ENCODE data around the gene U2AF2. TPM values are rescaled to one million over a fixed set of nuclear protein-coding genes. Genes with fewer than 3 reads are reported as not detected.

U2AF2 gene
- total RNA-seq, 1 experiment from 2014 or later: 239 TPM

DNA sequence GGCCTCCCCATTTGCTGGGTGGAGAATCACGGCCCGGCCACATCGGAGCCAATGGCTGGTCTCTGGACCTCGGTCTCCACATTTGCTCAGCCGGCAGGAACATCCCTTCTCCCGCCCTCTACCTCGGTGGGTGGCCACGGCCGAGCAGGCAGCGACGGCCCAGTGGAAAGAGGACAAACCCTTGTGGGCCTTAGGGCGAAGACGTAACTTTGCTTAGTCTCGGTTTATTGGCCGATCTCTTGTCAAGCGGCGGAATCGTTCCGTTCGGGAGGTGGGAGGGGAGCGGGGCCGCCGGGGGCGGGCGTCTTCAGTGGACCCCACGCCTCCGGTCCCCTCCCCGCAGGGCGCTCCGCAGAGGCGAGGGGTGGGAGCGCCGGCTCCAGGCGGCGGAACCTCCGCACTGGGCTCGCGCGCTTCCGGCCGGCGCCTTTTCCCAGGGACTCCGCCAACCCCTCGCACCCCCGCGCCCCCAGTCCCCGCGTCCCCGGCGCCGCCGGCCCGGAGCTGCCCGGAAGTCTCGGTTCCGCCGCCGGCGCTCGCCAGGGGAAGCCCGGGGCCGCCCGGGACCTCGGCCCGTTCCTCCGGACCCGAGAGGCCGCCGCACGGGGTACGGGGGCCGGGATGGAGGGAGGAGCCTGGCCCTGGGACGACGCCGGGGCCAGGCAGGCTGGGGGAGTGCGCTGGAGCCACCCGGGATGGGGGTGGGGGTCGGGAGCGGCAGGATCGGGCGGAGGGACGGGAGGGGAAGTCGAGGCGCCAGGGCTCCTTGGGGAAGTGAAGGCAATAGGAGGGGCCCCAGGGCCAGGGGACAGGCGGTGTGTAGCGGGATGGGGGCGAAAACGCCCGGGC is 14.0 kb upstream of the U2AF2 start, which contains the start of gene ZNF580:
ZNF580 (plus strand) TSS at position 426 of the 849 bp plus-strand sequence. CDS start 1,507 bp downstream, outside the sequence.
- in situ Hi-C loops (cut with HindIII; ENCODE audit: low sequenced_read_pairs): no loop called here

DNA sequence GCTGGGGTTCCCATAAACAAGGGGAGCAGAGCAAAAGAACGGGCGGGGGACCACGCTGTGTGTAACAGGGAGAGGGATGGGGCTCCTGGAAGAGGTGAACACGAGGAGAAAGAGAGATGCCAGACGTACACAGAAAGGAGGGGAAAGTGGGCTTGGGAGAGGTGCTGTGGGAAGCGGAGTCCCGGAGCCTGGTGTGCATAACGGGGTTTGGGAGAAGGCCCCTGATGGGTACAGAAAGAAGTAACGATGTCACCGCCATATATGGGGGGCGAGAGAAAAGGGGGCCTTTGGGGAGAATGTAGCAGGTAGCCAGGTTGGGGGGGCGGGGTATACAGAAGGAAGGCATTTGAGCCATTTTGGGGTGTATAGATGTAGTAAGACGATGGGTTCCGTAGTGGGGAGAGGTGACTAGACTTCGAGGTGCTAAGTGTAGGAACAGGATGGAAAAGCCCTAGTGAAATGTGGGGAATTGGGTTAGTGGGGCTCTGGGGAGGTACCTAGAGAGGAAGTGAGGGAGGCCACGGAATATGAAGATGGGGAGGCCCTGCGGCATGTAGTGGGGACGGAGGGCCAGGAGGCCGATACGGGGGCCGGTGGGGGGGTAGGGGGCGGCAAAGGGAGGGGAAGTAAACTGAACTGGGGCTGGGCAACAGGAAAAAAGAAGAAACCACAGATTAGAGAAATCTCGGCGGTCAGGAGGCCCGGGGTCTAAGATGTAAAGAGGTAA is 13.2 kb upstream of the U2AF2 start:
- in situ Hi-C loops (cut with HindIII; ENCODE audit: low sequenced_read_pairs): no loop called here
- peak; percentile 38 for DNase-seq (ENCODE audit: low spot score)

More for the DNA sequence above, 14.0 kb upstream of the U2AF2 start, which contains the start of gene ZNF580:
- DNase-seq (ENCODE audit: low spot score): peak; percentile 60

- in situ Hi-C loops (cut with HindIII; ENCODE audit: low sequenced_read_pairs): no loop called here
- DNase-seq (ENCODE audit: low spot score): peak; percentile 26
These were observed 12.5 kb upstream of the U2AF2 start for GRCh38 chr19:55642153-55643002.

GRCh38 chr19:55643003-55643886 is 11.6 kb upstream of the U2AF2 start, which contains the start of gene ZNF581:
Gene ZNF581 (plus strand): TSS chr19:55643649. CDS start chr19:55644572, 923 bp downstream.
- in situ Hi-C loops (cut with HindIII; ENCODE audit: low sequenced_read_pairs): no loop called here
- DNase-seq (ENCODE audit: low spot score): peak; percentile 76

DNA sequence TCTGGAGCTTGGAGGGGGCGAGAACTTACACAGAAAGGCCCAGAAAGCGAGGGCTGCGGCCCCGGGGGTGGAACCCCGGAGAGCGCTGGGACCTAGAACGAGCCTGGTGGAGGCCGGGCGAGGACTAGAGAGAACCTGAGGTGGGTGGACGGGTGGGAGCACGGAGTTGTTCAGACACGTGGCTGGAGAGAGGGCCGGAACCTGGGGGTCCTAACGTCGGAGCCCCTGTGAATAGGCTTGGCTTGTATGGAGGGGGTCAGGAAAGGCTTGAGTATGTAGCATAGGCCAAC is 11.0 kb upstream of the U2AF2 start:
- no peak for DNase-seq (ENCODE audit: low spot score)
- in situ Hi-C loops (cut with HindIII; ENCODE audit: low sequenced_read_pairs): no loop called here

DNA sequence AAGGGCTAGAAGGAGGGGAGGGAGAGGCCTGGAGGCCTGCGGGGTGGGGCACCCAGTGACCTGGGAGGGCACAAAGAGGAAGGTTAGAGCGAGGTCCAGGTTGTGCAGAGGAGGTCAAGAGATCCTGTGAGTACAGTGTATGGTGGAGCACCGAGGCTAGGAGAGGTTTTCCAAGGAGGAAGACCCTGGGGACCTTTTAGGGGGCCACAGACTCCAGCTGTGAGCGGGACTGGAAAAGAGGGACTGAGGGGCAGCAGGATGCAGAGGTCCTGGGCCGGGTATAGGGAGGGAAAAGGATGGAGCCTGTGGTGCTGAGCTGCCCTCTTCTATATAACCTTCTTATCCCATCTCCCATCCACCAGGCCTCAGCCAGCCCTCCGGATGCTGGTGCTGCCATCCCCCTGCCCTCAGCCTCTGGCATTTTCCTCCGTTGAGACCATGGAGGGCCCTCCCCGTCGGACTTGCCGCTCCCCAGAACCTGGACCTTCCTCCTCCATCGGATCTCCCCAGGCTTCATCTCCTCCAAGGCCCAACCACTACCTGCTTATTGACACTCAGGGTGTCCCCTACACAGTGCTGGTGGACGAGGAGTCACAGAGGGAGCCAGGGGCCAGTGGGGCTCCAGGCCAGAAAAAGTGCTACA is 10.5 kb upstream of the U2AF2 start:
- DNase-seq (ENCODE audit: low spot score): no peak
- in situ Hi-C loops (cut with HindIII; ENCODE audit: low sequenced_read_pairs): no loop called here

DNA sequence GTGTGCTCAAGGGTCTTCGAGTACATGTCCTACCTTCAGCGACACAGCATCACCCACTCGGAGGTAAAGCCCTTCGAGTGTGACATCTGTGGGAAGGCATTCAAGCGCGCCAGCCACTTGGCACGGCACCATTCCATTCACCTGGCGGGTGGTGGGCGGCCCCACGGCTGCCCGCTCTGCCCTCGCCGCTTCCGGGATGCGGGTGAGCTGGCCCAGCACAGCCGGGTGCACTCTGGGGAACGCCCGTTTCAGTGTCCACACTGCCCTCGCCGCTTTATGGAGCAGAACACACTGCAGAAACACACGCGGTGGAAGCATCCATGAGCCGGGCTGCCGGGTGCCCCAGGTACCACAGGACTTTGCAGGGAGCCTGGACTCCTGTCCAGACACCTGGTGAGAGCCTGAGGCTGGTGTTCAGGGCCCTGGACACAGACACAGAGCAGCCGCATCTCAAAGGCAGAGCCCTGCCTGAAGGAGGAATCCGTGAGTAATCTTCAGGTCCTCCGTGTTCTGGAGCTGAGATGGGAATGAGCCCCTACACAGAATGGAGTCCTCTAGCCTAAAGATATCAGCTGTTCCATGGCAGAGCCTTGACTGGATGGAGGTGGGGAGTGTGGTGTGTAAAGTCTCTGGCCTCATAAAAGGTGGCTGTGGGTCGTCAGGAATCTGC is 9.9 kb upstream of the U2AF2 start:
- DNase-seq (ENCODE audit: low spot score): no peak
- in situ Hi-C loops (cut with HindIII; ENCODE audit: low sequenced_read_pairs): no loop called here

GRCh38 chr19:55645512-55645881 is 9.3 kb upstream of the U2AF2 start:
- in situ Hi-C loops (cut with HindIII; ENCODE audit: low sequenced_read_pairs): no loop called here
- no peak for DNase-seq (ENCODE audit: low spot score)

DNA sequence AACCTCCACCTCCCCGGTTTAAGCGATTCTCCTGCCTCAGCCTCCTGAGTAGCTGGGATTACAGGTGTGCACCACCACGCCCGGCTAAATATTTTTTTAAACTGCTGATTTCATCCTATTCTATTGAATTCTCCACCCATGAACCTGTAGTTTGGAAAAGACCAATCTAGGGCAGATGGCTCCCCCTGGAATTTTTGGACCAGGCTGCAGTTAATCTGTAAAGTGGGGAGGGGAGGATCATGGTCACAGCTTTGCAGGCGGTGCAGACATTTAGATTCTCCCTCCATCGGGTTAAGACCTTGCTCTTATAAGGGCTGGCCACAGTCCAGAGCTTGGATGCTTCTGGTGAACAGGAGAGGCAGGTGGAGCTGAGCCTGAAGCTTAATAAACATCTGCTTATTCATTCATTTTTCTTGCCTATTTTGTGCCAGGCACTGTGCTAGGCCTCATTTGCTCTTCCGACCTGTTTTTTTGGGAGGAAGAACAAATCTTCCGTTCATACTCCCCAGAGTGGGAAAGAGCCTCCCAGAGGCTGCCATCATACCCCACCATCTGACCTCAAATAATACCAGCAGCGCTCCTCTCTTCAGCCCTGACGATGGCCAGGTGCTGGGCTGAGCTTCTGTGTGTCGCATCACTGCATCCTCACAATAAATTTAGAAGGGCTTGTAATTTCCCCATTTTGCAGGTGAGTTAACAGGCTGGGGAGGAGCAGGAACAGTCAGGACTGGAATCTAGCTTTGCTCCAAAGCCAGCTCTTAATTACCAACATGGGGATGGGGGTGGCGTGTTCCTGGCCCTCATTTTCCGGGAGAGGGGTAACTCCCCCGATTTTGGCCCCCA is 7.7 kb upstream of the U2AF2 start:
- in situ Hi-C loops (cut with HindIII; ENCODE audit: low sequenced_read_pairs): no loop called here
- peak; percentile 49 for DNase-seq (ENCODE audit: low spot score)

DNA sequence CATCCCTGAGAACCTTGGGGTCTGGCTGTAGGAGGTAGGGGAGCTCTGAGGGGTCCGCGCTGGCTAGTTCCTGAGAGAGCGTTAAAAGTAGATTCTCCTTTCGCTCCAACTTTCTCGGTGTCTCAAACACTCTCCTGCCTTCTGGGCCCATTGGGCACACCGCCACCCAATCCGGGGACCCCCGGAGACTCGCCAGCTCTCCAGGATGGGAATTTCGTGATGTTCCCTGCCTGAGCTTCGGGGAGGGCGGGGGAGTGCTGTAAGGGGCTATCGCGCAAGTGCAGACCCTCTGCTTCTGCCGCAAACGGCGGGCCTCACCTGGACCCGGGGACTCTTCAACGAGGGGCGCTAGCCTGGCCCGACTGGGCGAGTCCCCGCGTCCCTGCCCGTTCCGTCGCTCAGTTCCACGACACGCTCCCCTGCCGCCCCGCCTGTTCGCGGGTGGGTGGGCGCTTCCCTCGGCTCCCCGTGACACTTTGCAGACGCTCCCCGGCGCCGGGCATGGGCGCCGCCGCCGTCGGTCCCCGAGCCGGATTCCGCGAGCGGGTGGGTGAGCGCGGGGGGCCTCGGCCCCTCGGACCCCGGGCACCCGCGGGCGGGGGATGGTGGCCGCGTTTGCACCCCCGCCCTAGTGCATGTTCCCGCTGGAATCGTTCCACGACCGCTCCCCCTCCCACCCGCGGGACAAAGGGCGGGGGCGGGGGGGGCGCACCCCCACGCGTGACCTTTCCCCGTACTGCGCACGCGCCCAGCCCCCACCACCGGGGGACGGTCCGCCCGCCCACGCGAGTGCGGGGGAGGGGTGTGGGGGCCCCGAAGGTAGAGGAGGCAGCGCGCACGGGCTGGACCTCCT is 6.9 kb upstream of the U2AF2 start, which contains the start of gene CCDC106:
CCDC106 (plus strand) TSS at position 481 of the 853 bp plus-strand sequence. CDS start 835 bp downstream, outside the sequence.
- peak; percentile 81 for DNase-seq (ENCODE audit: low spot score)
- in situ Hi-C loops (cut with HindIII; ENCODE audit: low sequenced_read_pairs): no loop called here

DNA sequence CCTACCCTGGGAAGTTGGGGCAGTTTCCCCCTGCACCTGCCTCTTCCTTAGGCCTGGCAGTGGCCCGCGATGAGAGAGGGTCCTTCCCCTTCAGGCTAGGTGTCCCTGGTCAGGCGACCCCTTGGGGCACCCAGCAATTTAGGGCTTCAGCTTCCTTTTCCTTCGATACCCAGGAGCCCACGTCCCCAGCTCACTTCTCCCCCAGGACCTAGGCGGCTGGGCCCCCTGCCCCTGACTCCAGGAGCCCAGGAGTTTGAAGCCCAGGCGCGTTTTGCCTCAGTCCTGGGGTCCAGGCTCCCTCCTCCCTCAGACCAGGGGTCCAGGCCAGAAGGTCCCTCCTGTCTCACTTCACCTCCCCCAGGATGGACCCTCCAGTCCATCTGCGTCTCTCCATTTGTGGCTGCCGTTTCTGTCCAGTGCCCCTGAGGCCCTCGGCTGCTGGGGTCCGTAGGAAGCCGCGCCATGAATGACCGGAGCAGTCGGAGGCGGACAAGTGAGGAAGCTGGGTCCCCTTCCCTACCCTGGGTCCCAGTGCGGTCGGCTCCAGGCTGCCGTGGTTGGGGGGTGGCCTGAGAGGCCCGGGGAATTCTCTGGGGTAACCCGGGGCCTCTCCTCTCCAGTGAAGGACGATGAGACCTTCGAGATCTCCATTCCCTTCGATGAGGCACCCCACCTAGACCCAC is 6.1 kb upstream of the U2AF2 start:
- in situ Hi-C loops (cut with HindIII; ENCODE audit: low sequenced_read_pairs): no loop called here
- no peak for DNase-seq (ENCODE audit: low spot score)

DNA sequence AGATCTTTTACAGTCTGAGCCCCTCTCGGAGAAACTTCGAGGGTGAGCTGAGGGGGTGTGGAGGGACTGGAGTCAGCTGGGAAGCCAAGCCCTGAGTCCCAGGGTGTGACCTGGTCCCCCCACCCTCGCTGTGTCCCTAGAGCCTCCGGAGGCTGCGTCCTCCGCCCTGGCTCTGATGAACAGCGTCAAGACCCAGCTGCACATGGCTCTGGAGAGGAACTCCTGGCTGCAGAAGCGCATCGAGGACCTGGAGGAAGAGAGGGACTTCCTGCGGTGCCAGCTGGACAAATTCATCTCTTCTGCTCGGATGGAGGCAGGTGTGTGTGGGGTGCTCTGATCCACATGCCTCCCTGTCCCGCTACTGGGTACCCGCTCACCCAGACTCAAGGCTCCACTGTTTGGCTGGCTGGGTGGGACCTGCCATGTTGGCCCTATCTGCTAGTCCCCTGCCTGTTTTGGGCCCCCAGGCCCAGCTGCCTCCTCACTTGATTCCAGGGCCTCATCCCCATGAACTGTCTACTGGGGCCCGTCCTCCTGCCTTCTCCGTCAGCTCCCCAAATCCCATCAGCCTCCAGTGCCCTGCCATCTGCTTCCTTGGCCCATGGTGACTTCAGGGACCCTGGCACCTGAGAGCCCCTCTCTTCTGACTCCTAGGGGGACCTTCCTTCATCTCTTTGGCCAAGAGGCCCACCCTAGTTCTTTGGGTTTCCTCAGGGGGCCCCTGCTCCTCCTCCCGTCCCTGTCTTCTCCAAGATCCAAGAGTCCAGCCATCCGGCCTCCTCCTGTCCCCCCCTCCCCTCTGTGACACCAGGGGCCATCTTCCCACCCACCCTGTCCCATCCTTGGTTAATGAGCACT is 5.3 kb upstream of the U2AF2 start:
- no peak for DNase-seq (ENCODE audit: low spot score)
- in situ Hi-C loops (cut with HindIII; ENCODE audit: low sequenced_read_pairs): no loop called here

DNA sequence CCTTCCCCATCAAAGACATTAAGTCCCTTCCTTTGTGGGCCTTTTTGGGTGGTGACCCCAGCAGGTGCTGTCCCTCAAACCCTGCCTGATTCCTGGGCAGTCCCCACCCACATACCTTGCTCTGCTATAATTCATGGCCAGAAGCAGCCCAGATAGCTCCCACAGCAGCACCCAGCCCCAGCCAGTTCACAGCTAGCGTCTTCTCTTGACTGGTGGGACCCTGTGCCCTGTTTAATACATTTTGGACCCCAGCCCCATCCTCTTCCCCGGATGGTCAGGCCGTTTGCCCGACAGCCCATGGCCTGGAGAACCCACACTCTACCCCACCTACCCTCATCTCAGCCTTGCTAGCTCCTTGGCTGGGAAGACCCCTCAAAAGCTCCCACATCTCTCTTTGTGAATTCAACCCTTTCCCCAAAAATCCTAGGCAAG is 4.7 kb upstream of the U2AF2 start:
- in situ Hi-C loops (cut with HindIII; ENCODE audit: low sequenced_read_pairs): no loop called here
- DNase-seq (ENCODE audit: low spot score): no peak

DNA sequence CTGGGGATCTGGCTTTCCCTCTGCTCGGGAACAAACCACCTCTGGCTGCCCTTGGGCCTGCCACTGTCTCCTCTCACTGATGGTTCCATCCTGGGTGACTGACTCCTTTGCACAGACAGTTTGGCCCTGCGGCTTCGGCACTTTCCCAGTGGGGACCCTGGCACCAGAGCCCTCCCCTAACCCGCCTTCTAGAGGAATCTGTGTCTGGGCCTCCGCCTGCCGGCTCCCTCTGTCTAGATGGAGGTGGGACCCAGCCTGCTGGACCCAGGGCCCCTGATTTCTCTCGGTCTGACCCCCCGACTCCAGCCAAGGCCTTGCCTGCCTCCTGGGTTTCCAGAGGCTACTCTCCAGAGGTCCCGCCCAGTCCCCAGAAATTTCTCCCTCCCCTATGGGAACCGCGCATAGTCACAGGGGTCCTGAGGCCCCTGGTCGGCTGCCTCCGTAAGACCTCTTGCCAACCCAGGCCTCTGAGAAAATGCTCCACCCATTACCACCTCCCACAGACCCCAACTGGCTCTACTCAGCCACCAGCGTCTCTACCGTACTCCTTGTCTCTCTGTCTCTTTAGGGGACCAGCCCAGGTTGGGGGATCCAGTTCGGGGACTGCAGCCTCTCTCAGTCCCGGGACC is 4.1 kb upstream of the U2AF2 start:
- in situ Hi-C loops (cut with HindIII; ENCODE audit: low sequenced_read_pairs): no loop called here
- DNase-seq (ENCODE audit: low spot score): no peak
